ENCODE measurements around the gene LMAN2. TPM values are rescaled to one million over a fixed set of nuclear protein-coding genes. Genes with fewer than 3 reads are reported as not detected.
"Not testable (repeated sequence)": the region's sequence is repeated elsewhere in the genome, so short reads cannot be mapped to it uniquely, and the experiment has no call there.

Gene LMAN2
- total RNA-seq, 1 donor from 2014 or later, result 90.9 TPM

- DNase-seq (ENCODE audit: low spot score), result no peak
These were observed 27.7 kb upstream of the LMAN2 start for GRCh38 chr5:177378884-177379883.

- no peak for DNase-seq (ENCODE audit: low spot score)
These were observed 26.6 kb upstream of the LMAN2 start for GRCh38 chr5:177377851-177378776.

- no peak for DNase-seq (ENCODE audit: low spot score)
These were observed 24.6 kb upstream of the LMAN2 start for GRCh38 chr5:177376107-177376506.

- DNase-seq (ENCODE audit: low spot score), result not testable (repeated sequence)
These were observed 24.0 kb upstream of the LMAN2 start for GRCh38 chr5:177375516-177375915.

GRCh38 chr5:177374211-177374610 is 22.7 kb upstream of the LMAN2 start:
- DNase-seq (ENCODE audit: low spot score), result no peak

GRCh38 chr5:177373806-177374205 is 22.3 kb upstream of the LMAN2 start:
- no peak for DNase-seq (ENCODE audit: low spot score)

- no peak for DNase-seq (ENCODE audit: low spot score)
These were observed 21.4 kb upstream of the LMAN2 start for GRCh38 chr5:177372910-177373309.

GRCh38 chr5:177372034-177372896 is 20.8 kb upstream of the LMAN2 start:
- DNase-seq (ENCODE audit: low spot score), result no peak

GRCh38 chr5:177371120-177372033 is 19.9 kb upstream of the LMAN2 start:
- DNase-seq (ENCODE audit: low spot score), result no peak

GRCh38 chr5:177370488-177371119 is 19.1 kb upstream of the LMAN2 start:
- DNase-seq (ENCODE audit: low spot score), result peak; percentile 91

- DNase-seq (ENCODE audit: low spot score), result no peak
These were observed 18.4 kb upstream of the LMAN2 start for GRCh38 chr5:177369645-177370440.

GRCh38 chr5:177368869-177369644 is 17.6 kb upstream of the LMAN2 start:
- DNase-seq (ENCODE audit: low spot score), result no peak

GRCh38 chr5:177367981-177368868 is 16.8 kb upstream of the LMAN2 start:
- DNase-seq (ENCODE audit: low spot score), result no peak

GRCh38 chr5:177367323-177367848 is 15.9 kb upstream of the LMAN2 start:
- no peak for DNase-seq (ENCODE audit: low spot score)

GRCh38 chr5:177366528-177367322 is 15.3 kb upstream of the LMAN2 start:
- DNase-seq (ENCODE audit: low spot score), result peak; percentile 95
